ENCODE measurements around the gene TCEAL1.
"Not testable (repeated sequence)": the region's sequence is repeated elsewhere in the genome, so short reads cannot be mapped to it uniquely, and the experiment has no call there.

Gene TCEAL1

DNA sequence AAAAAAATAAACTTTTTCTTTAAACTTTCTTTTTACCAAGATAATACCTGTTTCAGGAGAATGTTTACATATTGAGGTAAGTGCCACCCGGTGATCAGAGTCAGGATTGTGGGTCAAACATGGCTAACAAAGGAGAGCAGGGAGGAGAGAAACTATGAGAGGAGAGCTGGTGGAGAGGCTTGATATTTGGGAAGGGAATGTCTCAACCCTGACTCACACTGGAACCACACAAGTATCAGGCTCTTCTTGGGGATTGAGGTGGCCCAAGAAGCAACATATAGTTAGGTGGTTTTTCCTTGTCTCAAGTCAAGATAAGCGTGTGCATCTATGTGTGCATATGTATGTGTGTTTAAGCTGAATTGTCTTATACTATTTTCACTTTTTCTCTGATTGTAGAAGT is 6.7 kb downstream of the TCEAL1 start:
- DNase-seq (ENCODE audit: low read depth) = no peak

DNA sequence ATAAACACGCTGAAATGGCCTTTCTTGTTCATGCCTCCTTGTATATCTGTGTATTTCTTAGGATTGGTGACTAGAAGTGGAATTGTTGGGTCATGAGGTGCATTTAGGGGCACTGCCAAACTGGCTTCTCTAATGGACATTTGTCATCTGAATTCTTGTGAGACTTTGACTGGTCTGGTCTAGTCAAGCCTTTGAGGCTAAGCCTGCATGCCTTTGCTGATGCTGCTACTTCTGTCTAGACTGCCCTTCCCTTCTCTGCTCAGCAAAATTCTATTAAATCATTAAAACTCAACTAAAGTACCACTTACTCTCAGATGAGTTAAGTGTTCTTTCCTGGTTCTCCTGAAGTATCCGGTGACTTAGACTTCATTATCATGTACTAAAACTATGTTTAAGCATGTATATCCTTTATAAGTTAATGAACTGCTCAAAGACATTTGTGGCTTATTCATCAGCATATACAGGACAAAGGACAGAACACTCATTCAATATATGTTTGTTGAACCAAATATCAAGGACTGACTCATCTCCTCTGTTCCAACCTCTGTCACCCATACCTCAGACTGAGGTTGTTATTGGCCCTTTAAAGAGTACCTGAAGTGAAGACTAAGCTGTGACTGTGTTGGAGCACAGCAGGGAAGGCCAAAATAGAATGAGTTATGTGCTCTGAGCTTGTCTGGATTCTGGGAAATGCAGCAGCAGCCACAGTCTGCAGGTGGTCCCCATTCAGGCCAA is 9.0 kb downstream of the TCEAL1 start:
- no peak for DNase-seq (ENCODE audit: low read depth)

DNA sequence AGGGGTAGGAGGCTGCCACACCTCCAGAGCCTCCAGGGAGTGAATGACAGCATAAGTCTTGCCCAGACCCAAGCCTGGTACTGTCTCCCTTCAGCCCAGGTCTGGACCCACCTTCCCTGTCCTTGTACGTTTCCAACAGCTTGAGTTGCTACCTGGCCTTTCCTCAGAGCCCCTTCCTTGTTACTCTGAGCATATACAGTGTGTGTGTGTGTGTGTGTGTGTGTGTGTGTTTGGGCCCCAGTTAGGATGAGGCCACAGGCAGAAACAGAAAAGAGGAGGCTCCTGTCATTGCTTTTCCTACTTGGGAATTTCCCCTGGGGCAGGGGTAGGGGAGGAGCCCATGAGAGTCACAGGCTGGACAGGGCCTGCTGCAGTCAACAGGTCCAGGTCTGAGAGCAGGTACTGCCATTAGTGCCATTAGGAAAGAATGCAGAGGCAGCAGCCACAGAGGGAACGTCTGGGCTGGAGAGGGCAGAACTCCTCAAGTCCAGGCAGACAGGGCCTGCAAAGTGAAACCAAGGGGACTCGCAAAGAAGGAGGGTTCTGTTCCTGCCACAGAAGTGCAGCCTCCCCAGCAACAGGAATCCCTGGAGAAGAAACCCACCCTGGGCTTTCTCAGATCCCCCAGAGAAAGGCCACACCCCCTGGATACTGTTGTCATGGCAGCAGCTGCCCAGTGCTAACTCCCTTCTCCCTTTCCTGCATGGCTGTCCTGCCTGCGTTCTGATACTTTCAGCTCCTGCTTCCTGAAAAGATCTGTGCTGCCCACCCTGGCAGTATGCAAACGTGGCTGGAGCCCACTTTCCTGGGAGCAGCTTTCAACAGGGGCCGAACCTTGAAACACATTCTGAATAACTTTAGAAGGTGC is 9.9 kb downstream of the TCEAL1 start:
- not testable (repeated sequence) for DNase-seq (ENCODE audit: low read depth)

DNA sequence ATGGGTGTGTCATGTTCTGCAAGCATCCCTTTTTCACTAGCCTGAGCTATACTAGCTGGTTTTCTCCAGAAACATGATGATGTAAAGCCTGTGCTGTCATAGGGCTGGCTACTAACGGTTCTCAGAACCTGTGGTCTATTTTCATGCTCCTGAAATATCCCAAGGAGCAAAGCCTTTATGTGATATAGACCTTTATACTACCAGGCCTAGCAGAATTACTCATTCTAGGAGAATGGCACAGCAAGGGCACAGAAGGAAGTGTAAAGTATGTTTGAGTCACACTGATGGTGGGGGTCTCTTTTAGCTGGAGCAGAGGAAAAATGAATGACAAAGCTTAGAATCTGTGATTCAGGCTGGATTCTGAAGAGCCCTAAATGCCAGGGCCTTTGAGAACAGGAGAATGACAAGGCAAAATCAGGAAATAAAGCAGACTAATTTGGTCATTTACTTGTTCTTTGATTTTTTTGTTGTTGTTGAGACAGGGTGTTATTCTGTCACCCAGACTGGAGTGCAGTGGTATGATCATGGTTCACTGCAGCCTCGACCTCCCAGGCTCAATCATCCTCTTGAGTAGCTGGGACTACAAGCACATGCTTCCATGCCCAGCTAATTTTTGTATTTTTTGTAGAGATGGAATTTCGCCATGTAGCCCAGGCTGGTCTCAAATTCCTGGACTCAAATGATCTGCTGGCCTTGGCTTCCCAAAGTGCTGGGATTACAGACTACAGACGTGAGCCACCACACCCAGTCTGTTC is 11.8 kb downstream of the TCEAL1 start:
- DNase-seq (ENCODE audit: low read depth) = no peak

DNA sequence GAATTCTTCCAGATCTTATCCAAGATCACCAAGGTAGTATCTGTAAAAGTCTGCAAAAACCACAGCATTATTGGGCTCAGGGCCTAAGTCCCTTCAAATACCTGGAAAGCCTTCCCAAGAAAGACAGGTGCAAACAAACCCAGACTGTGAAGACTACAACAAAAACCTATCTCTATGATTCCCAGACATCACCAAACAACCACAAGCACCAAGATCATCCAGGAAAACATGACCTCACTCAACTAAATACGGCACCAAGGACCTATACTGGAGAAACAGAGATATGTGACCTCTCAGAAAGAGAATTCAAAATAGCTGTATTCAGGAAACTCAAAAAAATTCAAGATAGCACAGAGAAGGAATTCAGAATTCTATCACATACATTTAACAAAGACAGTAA is 15.3 kb downstream of the TCEAL1 start:
- DNase-seq (ENCODE audit: low read depth) = no peak

DNA sequence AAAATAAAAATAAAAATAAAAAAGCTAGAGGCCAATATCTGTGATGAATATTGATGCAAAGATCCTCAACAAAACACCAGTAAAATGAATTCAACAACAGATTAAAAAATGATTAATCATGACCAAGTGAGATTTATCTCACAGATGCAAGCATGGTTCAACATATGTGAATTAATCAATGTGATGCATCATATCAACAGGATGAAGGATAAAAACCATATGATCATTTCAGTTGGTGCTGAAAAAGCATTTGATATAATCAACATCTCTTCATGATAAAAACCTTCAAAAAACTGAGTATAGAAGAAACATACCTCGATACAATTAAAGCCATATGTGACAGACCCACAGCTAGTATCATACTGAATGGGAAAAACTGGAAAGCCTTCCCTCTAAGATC is 18.9 kb downstream of the TCEAL1 start:
- no peak for DNase-seq (ENCODE audit: low read depth)

DNA sequence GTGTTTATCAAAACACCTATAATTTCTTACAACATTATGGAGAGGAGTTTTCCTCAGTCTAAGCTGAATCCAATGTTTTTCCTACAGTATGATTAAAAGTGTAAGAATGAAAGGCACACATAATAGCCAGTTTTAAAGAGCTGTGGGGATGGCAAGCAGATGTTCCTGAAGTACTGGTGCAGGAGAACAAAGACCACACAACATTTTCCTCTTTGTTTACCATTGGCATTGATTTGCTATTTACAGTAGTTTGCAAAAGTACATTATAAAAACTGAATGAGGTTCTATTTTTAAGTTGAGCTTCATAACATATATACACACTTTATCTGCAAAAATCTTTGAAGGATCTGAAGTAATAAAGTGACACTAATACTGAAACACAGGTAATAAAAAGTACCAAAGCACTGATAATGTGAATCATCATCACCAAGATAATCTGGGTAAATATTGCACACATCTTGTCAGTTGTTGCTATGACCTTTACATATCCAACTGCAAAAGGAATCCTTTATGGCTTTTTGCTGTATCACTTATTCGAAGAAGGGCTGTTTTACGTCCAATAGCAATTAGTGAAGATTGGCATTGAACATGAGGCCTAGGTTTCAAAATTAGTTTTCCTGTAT is 22.5 kb downstream of the TCEAL1 start:
- DNase-seq (ENCODE audit: low read depth) = no peak

DNA sequence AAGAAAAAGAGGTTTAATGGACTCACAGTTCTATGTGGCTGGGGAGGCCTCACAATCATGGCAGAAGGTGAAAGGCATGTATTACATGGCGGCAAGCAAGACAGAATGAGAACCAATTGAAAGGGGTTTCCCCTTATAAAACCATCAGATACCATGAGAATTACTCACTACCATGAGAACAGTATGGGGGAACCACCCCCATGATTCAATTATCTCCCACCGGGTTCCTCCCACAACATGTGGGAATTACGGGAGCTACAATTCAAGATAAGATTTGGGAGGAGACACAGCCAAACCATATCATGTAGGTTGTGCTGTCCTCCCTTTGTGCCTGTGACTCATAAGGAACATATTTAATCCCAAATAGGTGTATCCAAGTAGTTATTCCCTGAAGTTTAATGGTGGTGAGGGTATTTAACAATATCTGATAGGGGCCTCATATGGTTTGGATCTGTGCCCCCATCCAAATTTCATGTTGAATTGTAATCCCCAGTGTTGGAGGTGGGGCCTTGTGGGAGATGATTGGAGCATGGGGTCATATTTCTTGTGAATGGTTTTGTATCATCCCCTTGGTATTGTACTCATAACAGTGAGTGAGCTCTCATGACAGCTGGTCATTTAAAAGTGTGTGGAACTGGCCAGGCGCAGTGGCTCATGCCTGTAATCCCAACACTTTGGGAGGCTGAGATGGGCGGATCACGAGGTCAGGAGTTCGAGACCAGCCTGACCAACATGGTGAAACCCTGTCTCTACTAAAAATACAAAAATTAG is 26.6 kb downstream of the TCEAL1 start:
- DNase-seq (ENCODE audit: low read depth) = not testable (repeated sequence)

DNA sequence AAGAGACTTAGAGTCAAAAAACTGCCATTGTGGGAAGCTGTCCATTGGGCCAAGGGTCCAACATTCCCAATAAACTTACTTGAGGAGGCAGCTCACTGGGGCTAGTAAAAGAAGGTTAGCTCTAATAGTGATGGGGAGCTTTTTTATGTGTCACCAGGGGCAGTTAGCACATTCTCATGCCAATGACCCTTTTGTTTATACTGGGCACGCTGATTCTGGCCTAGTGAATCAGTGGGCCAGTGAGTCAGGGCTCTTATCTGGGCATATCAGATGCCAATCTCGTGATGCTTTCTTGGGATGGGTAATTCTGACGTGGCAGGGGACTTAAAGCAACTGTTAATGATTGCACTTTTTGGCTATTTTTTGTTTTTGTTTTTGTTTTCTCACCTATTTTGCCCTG is 27.8 kb downstream of the TCEAL1 start:
- no peak for DNase-seq (ENCODE audit: low read depth)

DNA sequence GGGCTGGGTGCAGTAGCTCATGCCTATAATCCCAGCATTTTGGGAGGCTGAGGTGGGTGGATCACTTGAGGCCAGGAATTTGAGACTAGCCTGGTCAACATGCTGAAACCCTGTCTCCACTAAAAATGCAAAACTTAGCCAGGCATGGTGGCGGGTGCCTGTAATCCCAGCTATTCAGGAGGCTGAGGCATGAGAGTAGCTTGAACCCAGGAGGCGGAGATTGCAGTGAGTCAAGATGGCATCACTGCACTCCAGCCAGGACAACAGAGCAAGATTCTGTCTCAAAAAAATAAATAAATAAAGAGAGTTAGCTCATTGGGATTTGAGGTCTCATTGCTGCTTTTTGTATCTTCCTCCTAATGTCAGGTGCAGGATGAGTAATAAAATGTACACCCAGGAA is 28.3 kb downstream of the TCEAL1 start:
- DNase-seq (ENCODE audit: low read depth) = not testable (repeated sequence)

DNA sequence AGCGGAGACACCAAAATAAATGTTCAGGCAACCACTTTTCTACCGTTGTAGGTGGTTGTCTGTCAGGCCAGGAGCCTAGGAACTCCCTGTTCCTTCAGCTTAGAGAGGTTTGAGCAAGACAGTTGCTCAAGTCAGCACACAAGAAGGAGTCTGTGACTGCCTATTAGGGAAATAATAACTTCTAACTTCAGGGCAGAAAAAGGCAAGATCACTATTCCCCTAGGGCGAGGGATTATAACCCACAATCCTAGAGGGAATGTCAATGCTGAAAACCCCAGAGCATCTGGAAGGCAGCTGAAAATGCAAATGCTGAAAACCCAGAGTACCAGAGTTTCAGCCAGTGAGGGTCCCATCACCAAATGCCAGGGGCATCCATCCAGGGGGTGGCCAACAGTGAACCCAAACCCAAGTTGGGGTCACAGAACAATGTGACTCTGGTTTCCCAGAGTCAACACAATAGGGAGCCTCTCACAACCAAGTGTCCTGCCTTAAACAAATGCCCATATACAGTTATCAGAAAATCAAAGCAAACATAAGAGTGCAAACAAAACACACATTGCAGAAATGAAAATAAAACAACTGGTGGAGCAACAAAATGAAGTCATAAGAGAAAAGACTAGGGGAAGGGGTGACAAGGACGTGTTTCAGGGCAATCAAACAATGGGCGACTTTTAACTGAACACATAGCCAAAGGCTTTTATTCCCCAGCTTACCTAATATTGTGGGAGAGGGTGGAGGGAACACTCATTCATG is 30.1 kb downstream of the TCEAL1 start:
- no peak for DNase-seq (ENCODE audit: low read depth)

DNA sequence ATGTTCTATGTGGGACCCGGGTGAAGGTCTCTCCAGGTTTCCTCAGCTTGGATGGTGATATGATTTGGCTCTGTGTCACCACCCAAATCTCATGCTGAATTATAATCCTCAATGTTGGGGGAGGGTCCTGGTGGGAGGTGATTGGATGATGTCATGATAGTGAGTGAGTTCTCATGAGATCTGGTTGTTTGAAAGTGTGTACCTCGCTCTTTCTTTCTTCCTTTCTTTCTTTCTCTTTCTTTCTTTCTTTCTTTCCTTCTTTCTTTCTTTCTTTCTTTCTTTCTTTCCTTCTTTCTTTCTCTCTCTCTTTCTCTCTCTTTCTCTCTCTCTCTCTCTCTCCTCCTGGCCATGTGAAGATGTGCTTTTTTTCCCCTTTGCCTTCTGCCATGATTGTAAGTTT is 30.7 kb downstream of the TCEAL1 start:
- DNase-seq (ENCODE audit: low read depth) = not testable (repeated sequence)

DNA sequence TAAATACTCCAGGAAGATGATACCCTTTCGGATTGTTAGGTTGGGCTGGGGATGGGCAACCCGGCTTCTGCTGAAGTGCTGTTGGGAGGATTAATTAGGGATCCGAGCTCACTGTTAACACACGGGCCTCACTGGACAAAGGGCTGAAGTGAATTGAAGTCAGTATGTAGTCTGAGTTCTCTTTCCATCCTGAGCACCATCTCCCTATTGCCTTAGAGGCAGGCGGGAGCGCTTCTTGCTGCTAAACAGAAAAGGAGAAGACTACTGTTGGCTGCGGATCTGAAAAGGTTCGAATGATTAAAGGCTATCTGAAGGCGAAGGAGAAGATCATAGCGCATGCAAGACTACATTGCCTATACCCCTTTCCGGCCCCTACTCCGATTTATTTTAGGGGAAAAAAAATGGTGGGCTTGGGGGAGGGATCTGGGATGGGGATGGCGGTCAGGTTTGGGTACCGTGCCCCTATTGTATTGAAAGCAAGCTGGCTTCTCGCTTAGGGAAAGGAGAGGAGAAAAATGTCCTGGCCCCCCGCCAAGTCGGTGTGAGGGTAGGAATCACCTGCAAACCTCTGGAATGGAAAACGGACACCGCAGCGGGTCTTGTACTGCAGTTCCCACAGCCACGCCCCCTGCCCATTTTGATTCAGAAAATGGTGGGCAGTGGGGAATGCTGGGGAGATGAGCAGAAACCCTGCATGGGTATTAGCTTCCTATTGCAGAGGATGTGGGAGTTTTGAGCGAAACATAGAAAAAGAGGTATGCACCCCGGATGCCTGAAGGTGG is 35.4 kb downstream of the TCEAL1 start:
- DNase-seq (ENCODE audit: low read depth) = no peak

DNA sequence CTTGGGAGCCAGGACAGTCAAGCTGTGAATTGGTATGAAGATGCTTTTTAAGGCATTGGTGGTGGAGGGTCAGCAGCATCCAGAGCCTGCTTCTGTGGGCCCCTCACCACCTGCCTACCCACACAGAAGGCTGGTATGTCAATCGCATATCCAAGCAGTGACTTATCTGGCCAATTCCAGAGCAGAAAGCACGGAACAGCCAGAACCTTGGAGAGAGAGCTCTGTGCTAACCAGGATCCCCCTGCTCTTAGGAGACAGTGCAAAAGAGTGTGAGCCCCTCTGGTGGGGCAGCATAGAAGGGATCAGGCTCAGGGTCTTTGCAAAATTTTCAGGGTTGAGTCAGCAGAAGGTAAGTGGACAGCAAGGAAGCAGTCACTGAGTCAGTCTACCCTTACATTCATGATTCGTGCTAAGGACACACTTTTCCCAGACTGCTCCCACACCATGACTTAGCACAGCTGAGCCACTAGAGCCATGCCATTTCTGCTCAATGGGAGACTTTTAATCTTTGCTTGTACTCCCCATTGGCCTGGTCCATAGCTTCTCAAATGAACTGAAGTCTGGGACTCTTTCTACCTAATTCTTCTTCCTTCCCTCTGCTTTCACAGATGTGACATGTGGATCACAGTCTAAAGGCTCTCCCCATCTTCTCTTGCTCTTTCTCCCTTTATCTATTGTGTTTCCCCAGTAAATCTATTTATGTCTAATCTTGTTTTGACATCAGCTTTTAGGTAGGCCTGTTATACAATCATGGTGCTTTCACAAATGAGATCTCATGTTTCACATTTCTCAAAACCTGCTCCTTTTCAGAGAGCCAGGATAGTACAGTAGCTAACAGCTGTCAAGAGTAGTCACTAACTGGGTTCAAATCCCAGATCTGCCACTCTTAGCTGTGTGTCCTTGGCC is 37.7 kb downstream of the TCEAL1 start:
- DNase-seq (ENCODE audit: low read depth) = no peak

DNA sequence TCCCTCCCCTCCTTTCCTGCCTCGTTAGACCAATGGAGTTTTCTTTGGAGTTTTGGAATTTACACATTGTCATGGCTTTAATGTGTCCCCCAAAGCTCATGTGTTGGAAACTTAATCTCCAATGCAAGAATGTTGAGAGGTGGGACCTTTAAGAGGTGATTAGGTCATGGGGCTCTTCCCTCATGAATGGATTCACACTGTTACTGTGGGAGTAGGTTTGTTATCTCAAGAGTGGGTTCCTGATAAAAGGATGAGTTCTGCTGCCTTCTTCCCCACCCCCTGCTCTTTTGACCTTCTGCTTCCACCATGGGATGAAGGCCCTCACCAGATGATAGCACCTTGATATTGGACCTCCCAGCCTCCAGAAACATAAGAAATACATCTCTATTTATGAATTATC is 41.0 kb downstream of the TCEAL1 start:
- DNase-seq (ENCODE audit: low read depth) = no peak

DNA sequence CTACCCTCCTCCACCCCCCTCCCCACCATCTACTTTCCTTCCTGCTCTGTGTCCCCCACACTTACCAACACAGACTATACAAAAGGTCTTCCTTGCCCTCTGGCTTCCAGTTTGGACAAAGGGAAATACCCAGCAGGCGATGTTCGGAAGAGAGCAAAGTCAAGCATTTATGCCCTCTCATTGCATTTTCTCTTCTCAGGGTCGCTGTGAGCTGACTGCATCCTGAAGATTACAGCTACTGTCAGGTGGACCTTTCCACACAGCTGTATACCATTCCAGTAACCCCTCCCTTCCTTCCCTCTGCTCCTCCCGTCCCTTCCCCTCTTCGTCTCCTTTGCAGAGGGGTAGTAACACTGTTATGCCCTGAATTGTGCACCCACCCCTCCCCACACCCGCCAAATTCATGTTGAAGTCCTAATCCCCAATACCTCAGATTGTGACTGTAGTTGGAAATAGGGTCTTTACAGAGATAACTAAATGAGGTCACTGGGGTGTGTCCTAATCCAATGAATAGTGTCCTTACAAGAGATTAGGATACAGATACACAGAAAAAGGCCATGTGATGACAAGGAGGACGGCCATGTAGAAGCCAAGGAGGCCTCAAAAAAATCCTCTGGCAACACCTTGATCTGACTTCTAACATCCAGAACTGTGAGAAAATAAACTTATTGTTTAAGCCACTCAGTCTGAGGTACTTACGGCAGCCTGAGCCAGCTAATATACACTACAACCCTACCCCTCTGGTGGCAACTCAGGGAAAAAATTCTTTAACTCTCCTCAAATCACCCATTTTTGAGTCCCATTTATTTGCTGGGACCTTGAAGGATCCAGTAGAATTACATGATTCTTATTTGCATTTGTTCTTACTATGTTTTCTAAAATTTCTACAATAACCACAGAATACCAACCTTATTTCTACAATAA is 46.0 kb downstream of the TCEAL1 start:
- DNase-seq (ENCODE audit: low read depth) = no peak

DNA sequence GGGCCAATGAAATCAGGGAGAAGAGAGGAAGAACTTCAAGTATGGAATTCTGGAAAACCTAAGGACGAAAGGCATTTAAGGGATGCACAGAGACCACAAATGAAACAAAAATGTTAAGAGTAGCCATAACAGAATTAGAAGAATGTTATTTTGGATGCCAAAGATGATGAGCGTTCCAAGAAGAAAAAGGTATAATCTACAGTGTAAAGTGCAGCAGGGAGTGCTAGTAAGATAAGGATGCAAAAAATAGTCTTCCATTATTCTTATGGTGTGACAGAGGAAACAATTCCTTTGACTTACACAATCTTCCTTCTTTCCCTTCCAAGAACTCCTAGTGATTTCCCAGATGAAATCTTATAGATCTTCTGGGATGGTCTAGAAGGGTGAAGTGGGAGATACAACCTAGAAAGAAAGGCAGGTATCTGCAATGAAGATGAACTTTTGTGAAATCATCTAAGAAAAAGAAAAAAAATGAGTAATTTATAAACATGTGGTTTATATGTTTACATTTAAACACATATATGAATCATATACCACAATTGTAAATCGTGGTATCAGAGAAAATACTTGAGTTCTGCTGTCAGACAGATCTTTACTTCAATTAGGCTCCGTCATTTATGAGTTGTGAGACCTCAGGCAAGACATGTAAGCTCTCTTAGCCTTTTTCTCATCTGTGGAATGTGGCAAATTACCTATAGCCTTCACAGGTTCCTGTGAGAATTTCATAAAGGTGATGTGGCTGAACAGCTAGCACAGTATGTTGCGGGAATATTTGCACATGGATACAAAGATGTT is 49.6 kb downstream of the TCEAL1 start:
- DNase-seq (ENCODE audit: low read depth) = no peak

Data from activated T-cell treated with anti-CD3 and anti-CD28 coated beads for 24 hours (primary cell).